Lower lobe of right lung (tissue), 2 donors: Measurements from ENCODE around the gene PLEKHA7. TPM values are rescaled to one million over a fixed set of nuclear protein-coding genes. Genes with fewer than 3 reads are reported as not detected.
A peak's percentile ranks its signal among the peaks of the same experiment; 100 is the strongest.

Experiments used
- ATAC-seq, 2 donors: fragments of 200-7000 bp; cut with Tn5 transposase; one replicate each; pipeline ENCODE4 v1.9.1; 2020 to 2022; ENCODE audit warnings: mild to moderate bottlenecking in 2 of 2, moderate library complexity in 2 of 2
- DNase-seq: peaks from one replicate; pipeline ENCODE4 v3.0.0-alpha.2; 2020
- H3K27ac ChIP-seq: fragments of 200-600 bp; one replicate; pipeline ENCODE4 v1.8.0; 2022
- H3K27me3 ChIP-seq: fragments of 200-600 bp; one replicate; pipeline ENCODE4 v1.8.0; 2022; ENCODE audit warnings: low read depth
- H3K36me3 ChIP-seq: fragments of 200-600 bp; one replicate; pipeline ENCODE4 v1.8.0; 2022; ENCODE audit warnings: mild to moderate bottlenecking
- H3K4me1 ChIP-seq: fragments of 200-600 bp; one replicate; pipeline ENCODE4 v1.8.0; 2022
- H3K4me3 ChIP-seq: fragments of 200-600 bp; one replicate; pipeline ENCODE4 v1.8.0; 2022; ENCODE audit warnings: mild to moderate bottlenecking
- H3K9me3 ChIP-seq: fragments of 200-600 bp; one replicate; pipeline ENCODE4 v1.8.0; 2022
- intact Hi-C: fragments of 100-400 bp; cut with DNase I; formaldehyde crosslinking; loops from one replicate; pipeline ENCODE4 v1.11.0; 2022
- total RNA-seq: library from RNA; stranded (reverse); fragmentation: NEBNext Ultra II Directional; extraction: Animal tissue kit (Norgen Biotek cat#: 25700); gene quantifications from one replicate; pipeline ENCODE4 v1.2.1, GENCODE V29; 2021
- TF ChIP-seq, protein P1 (sequence below): fragments of 200-600 bp; IDR thresholded peaks from one replicate; pipeline ENCODE4 v1.8.0; 2022; ENCODE audit warnings: antibody characterized with exemption, mild to moderate bottlenecking
- donor health status: DM: no; HTN: yes; CAD: no; lungs with severe emphysema.

PLEKHA7 gene
- total RNA-seq, 1 donor from 2014 or later, result 44.0 TPM

DNA sequence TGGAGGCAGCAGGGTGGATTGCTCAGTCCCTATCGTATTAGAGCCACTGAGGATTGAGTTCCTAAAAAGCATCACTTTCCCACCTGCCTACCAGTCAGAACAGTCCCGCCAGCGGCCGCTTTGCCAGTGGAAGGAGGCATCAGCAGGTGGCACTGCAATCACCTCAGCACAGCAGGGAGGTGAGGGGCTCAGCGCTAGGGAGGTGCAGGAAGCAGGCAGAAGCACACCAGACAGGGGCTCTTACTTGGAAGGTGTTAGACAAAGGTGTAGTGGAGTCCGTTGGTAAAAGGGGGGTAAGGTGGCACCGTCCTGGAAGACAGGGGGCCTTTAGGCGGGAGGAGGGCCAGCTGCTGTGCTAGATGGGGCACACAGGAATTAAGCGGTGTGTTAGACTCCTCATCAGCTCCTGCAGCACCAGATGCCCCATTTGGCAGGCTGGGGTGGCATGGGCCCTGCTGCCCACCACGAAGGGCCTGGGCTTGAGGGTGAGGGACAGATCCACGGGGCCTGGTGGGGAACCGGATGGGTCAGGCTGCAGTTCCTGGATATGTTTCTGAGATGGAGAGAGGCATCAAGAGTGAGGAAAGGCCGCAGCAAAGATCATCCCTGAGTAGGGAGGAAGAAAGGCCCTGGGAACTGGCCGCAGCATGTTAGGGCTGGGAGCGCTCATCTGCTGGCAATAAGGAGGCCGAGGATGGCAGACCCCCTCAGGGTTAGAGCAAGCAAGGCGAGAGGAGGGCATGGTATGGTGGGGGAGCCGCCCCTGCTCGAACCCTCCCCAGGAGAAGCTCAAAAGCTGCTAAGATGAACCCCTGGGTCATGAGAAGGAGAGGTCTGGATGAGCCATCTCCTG, 233.3 kb downstream of the PLEKHA7 start:
- ATAC-seq, result no peak
- Histone ChIP-seq H3K27ac (no peak overlapping the region), H3K4me1 (peaks cover 7% of the 10 kb centered on the region), H3K4me3 (no peak overlapping the region), H3K36me3 (peaks cover 3% of the 10 kb centered on the region), H3K9me3 (no peaks in the 10 kb centered on the region), H3K27me3 (no peaks in the 10 kb centered on the region)
- no peak for DNase-seq
- TF ChIP-seq, protein P1, sequence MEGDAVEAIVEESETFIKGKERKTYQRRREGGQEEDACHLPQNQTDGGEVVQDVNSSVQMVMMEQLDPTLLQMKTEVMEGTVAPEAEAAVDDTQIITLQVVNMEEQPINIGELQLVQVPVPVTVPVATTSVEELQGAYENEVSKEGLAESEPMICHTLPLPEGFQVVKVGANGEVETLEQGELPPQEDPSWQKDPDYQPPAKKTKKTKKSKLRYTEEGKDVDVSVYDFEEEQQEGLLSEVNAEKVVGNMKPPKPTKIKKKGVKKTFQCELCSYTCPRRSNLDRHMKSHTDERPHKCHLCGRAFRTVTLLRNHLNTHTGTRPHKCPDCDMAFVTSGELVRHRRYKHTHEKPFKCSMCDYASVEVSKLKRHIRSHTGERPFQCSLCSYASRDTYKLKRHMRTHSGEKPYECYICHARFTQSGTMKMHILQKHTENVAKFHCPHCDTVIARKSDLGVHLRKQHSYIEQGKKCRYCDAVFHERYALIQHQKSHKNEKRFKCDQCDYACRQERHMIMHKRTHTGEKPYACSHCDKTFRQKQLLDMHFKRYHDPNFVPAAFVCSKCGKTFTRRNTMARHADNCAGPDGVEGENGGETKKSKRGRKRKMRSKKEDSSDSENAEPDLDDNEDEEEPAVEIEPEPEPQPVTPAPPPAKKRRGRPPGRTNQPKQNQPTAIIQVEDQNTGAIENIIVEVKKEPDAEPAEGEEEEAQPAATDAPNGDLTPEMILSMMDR, result no peak
- intact Hi-C loops, result no loop called here

DNA sequence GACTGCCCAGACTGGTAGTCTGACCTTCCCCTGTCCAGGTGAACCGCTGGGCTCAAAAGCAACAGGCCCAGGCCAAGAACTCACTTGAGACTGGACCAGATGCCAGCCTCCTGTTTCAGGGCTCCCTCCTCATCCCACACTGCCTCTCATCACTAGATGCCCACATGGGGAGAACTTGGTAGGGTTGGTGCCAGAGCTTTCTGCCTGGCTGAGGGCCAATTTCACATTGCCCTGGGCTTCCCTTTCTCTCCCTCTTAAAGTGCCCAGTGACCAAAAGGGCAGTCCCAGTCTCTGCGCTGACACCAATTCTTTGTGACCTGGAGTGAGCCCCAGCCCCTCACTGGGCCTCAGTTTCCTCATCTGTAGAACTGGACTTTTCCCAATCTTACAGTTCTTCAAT, 234.1 kb downstream of the PLEKHA7 start:
- no peaks in the 10 kb centered on the region for H3K27me3 ChIP-seq
- no peak overlapping the region for H3K4me3 ChIP-seq
- TF ChIP-seq, protein P1, result no peak
- intact Hi-C loops, result no loop called here
- peaks cover 3% of the 10 kb centered on the region for H3K36me3 ChIP-seq
- H3K9me3 ChIP-seq, result no peaks in the 10 kb centered on the region
- H3K27ac ChIP-seq, result no peak overlapping the region
- DNase-seq (no peak), ATAC-seq (no peak)
- H3K4me1 ChIP-seq, result no peaks in the 10 kb centered on the region

DNA sequence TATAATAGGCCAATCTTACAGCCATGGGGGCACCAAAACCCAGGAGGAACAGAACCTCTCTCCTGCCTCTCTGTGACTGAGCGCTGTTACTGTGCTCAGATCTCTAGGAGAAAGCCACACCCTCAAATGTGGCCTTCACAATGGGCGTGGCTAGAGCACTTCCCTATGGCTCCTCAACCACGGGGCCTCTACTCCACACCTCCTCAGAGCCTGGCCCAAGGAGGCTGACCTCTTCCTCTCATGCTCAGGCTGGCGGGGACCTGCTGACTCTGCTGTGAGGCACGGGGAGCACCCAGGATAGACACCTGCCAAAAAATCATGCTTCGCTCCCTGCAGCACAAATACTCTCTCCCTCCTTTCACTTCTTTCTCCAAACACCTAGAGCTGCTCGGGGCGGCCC, 234.8 kb downstream of the PLEKHA7 start:
- intact Hi-C loops, result no loop called here
- H3K27ac ChIP-seq, result no peak overlapping the region
- no peaks in the 10 kb centered on the region for H3K4me1 ChIP-seq
- peaks cover 3% of the 10 kb centered on the region for H3K36me3 ChIP-seq
- no peak overlapping the region for H3K4me3 ChIP-seq
- DNase-seq (peak; percentile 74), ATAC-seq (peak; percentile 67 to 74)
- TF ChIP-seq, protein P1, result no peak
- no peaks in the 10 kb centered on the region for H3K9me3 ChIP-seq
- no peaks in the 10 kb centered on the region for H3K27me3 ChIP-seq

DNA sequence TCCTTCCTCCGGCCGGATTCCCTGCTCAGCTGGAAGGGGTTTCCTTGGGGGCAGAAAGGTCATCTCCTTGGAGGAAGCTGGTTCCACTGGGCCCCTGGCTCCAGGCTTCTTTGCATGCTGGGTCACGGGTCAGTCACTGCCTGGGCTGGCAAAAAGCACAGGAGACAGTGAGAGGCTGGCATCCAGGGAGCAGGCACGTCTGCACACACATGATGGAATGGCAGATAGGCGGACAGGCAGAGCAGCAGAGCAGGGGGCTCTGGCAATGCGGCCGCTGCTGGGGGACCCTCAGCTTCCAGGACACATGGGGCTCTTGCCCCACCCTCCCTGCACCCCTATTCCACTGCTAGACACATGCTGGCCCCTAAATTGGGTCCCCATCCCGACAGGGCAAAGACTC, 235.3 kb downstream of the PLEKHA7 start:
- intact Hi-C loops, result no loop called here
- ATAC-seq, result no peak
- Histone ChIP-seq H3K27ac (no peak overlapping the region), H3K27me3 (no peaks in the 10 kb centered on the region), H3K4me1 (no peaks in the 10 kb centered on the region), H3K36me3 (peaks cover 3% of the 10 kb centered on the region), H3K4me3 (no peak overlapping the region), H3K9me3 (no peaks in the 10 kb centered on the region)
- no peak for DNase-seq
- TF ChIP-seq, protein P1, result no peak

DNA sequence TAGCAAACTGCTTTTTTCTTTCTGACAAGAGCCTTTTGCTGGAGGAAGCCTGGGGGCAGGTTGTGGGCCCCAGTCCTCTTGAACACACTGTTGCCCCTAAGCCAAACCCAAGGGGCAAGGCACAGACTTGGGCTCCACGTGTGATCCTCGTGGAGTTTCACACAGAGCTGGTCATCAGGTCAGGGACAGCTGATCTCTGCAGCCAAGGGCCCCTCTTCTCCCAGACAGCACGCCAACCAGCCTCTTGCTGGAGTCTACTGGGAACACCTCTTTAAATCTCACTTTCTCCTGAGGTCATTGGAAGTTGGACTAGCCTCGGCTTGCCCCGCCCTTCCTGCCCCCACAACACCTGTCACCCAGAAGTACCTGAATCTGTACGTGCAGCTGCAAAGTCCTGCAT, 235.9 kb downstream of the PLEKHA7 start:
- Histone ChIP-seq H3K27me3 (no peaks in the 10 kb centered on the region), H3K4me1 (no peaks in the 10 kb centered on the region), H3K36me3 (peaks cover 3% of the 10 kb centered on the region), H3K9me3 (no peaks in the 10 kb centered on the region), H3K27ac (no peak overlapping the region), H3K4me3 (no peak overlapping the region)
- TF ChIP-seq, protein P1, result no peak
- ATAC-seq, result no peak
- intact Hi-C loops, result no loop called here
- no peak for DNase-seq
